Suprapubic skin (tissue), 4 donors: ENCODE results near the gene CYP39A1.

Source experiments
- CTCF ChIP-seq, 2 donors: fragments of 200-600 bp in 1 of 2; fragments of 450-650 bp in 1 of 2; sonication (generic) in 1 of 2; IDR thresholded peaks; one replicate each; pipeline ENCODE4 v1.5.1; 2016 to 2019; ENCODE audit warnings: antibody characterized with exemption in 2 of 2, mild to moderate bottlenecking in 1 of 2, moderate library complexity in 1 of 2
- POLR2A ChIP-seq, 2 donors: fragments of 450-650 bp; IDR thresholded peaks; one replicate each; pipeline ENCODE4 v1.6.1; 2017; ENCODE audit warnings: antibody characterized with exemption in 2 of 2, mild to moderate bottlenecking in 2 of 2, moderate library complexity in 2 of 2
- POLR2AphosphoS5 ChIP-seq, 3 donors: sonication (generic); formaldehyde crosslinking; IDR thresholded peaks; one replicate each; pipeline ENCODE4 v1.6.1; 2017; ENCODE audit warnings: antibody characterized with exemption in 3 of 3

DNA sequence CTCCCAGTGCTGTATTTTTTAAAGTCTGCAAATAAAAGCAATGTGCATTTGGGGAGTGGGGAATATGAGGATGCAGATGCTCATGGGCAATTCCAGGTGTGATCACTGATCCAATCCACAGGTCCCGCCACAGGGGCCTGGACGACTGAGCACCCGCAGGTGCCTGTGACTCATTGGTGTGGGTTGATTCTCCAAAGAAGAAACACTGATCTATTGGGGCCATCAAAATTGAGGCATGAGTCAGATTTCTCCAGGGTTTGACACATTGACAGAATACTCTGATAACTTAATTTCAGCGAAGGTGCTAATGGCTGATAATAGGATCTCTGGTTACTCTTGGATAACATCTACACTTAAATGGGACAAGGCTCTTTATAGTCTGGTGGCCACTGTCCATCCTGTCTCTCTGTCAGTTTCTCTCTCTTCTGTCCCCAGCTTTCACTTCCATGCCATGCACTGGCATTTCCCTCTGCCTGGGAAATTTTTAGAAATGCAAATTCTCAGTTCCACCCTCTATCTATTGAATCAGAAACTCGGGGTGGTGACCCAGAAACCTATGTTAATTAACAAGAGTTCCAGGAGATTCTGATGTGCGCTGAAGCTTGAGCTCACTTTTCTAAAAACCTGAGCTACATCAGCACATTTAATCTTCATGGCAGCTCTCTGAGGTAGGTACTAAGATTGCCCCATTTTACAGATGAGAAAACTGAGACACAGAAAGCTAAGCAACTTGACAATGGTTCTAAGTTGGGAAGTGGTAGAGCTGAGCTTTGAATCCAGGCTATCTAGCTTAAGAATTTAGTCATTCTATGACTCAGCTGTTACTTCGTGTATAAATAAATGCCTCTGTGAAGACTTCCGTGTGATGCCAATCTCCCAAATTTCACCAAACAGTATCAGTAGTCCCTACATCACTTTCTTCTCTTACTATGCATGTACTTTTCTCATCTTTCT is 151.2 kb downstream of the CYP39A1 start:
- TF ChIP-seq POLR2AphosphoS5 (IDR thresholded peaks at IDR 0.05): no peak
- no peak for TF ChIP-seq CTCF (IDR thresholded peaks at IDR 0.05)
- no peak for TF ChIP-seq POLR2A (IDR thresholded peaks at IDR 0.05)
